ENCODE data around the gene ARSG. TPM values are rescaled to one million over a fixed set of nuclear protein-coding genes. Genes with fewer than 3 reads are reported as not detected.

The ARSG gene
- total and polyA plus RNA-seq, 7 donors: 1.7 to 6.1 (median 2.5) TPM

DNA sequence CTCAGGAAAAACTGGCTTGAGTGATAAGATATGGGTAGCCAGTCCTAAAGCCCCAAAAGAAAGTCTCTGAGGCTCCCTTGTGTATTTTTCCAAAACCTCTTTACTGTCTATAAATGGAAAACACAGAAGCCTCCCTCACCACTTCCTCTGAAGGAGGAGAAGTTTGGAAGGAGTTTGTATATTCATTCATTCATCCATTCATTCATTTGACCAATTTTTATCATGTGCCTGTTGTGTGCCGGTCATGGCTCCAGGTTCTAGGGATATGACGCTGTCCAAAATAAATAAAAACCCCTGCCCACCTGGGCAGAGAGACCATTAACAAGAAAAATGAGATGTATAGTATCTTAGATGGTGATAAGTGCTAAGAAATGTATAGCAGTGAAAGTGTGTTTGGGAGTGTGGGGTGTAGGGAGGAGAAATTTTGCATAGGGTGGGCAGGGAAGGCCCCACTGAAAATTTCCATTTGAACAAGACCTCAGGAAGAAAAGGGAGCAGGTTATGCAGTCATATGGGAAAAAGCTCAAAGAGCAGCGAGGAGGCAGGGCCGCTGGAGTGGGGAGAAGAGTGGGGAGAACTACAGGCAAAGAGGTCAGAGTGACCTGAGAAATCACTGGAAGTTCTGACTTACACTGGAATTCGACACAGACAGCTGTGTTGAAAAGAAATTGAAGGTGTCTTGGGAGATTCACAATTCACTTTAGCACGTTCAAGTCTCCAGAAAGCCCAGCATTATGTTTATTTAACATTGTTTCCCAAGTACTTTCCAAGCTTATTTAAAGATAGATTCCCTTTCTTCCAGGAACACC is 172.1 kb downstream of the ARSG start:
- whole genome bisulfite sequencing, 3 donors: 53 to 58% (median 55%) methylated on average over 6 of the region's 6 CpGs
- Histone ChIP-seq H3K36me3 (ENCODE audit: insufficient read depth in 1 of 2, low read depth in 1 of 2) (no peaks in the 10 kb centered on the region), H3K4me3 (no peak overlapping the region), H3K4me1 (peaks cover 34% of the 10 kb centered on the region), H3K27ac (peak overlapping the region; percentile 98), H3K27me3 (ENCODE audit: insufficient read depth in 3 of 3, low read length in 2 of 3) (no peaks in the 10 kb centered on the region), H3K9me3 (no peaks in the 10 kb centered on the region)
- intact Hi-C loops (cut with DNase I): loop anchor here (2.0 to 10.0 kb wide), 9 partner anchors 27 to 741 kb away; partner anchors contain the start of gene PRKAR1A (in 1 of the 2)
- DNase-seq (no peak), ATAC-seq (no peak)
- TF ChIP-seq CTCF (IDR thresholded peaks at IDR 0.05): no peak

GRCh38 chr17:68468334-68468733 is 177.0 kb downstream of the ARSG start:
- intact Hi-C loops (cut with DNase I): loop anchor here (1.0 to 10.0 kb wide), 3 partner anchors 25 to 289 kb away; no protein-coding TSS in a partner anchor
- no peak for DNase-seq
- H3K4me3 ChIP-seq: no peak overlapping the region
- no peaks in the 10 kb centered on the region for H3K27me3 ChIP-seq (ENCODE audit: insufficient read depth in 3 of 3, low read length in 2 of 3)
- peaks cover 6% of the 10 kb centered on the region for H3K4me1 ChIP-seq
- H3K36me3 ChIP-seq (ENCODE audit: insufficient read depth in 1 of 2, low read depth in 1 of 2): no peaks in the 10 kb centered on the region
- 24 to 38% (median 28%) methylated on average over 5 of the region's 5 CpGs for WGBS, 3 donors
- ATAC-seq: peak; percentile 48 to 83 (median 60)
- peaks cover 9% of the 10 kb centered on the region for H3K9me3 ChIP-seq
- no peak for TF ChIP-seq CTCF (IDR thresholded peaks at IDR 0.05)
- H3K27ac ChIP-seq: peak overlapping the region; percentile 82

DNA sequence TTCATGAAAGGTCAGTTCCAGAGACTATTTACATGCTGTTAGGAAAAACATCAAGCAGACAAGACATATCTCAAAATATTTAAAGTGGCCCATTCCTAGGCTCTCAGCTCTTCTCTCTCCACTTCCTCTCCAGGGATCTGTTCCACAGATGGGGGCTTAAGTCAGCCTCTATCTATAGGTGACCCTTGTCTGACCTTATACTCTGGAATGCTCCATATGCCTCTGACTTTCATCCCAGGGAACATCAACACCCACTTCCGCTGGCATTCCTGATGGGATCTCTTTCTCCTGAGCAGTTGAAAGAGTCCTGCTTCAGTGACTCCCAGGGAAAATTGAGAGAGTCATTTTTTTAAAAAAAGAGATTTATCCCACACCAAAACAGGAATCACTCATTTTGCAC is 177.5 kb downstream of the ARSG start:
- Histone ChIP-seq H3K27me3 (ENCODE audit: insufficient read depth in 3 of 3, low read length in 2 of 3) (no peaks in the 10 kb centered on the region), H3K36me3 (ENCODE audit: insufficient read depth in 1 of 2, low read depth in 1 of 2) (no peaks in the 10 kb centered on the region), H3K9me3 (peaks cover 9% of the 10 kb centered on the region), H3K4me1 (peaks cover 6% of the 10 kb centered on the region), H3K27ac (peak overlapping the region; percentile 82), H3K4me3 (no peak overlapping the region)
- ATAC-seq (peak in 1 of 4 donors; percentile 21), DNase-seq (no peak)
- TF ChIP-seq CTCF (IDR thresholded peaks at IDR 0.05): no peak
- intact Hi-C loops (cut with DNase I): loop anchor here (1.0 to 10.0 kb wide), 3 partner anchors 25 to 289 kb away; no protein-coding TSS in a partner anchor
- 59 to 91% (median 72%) methylated on average over 1 of the region's 1 CpG for WGBS, 3 donors

Other genes with a start within 250 kb of the ARSG start
- gene AMZ2, start 43.5 kb upstream of the ARSG start, total RNA-seq: 100 to 1,000 TPM in 2 of 4 donors, 10 to 100 TPM in 2; 71.6 to 121 (median 91.8) TPM
- 100 to 1,000 TPM in 1 of 3 donors, 10 to 100 TPM in 2; 31.1 to 105 (median 53.6) TPM for gene AMZ2, start 43.5 kb upstream of the ARSG start, polyA plus RNA-seq
- gene SLC16A6, start 368 bp upstream of the ARSG start, total RNA-seq: 10 to 100 TPM in 1 of 4 donors, 1 to 10 TPM in 2, under 1 TPM in 1; 0.82 to 47.7 (median 6.4) TPM
- 10 to 100 TPM in 1 of 3 donors, under 1 TPM in 2; 0.75 to 31.1 (median 0.86) TPM for gene SLC16A6, start 368 bp upstream of the ARSG start, polyA plus RNA-seq
- gene WIPI1, start 166.0 kb downstream of the ARSG start, total RNA-seq: 100 to 1,000 TPM in 2 of 4 donors, 10 to 100 TPM in 2; 80.3 to 197 (median 117) TPM
- 100 to 1,000 TPM; 128 to 152 (median 136) TPM for gene WIPI1, start 166.0 kb downstream of the ARSG start, polyA plus RNA-seq
- 1,000 to 10,000 TPM in 1 of 4 donors, 100 to 1,000 TPM in 3; 304 to 2,295 (median 488) TPM for gene PRKAR1A, start 220.9 kb downstream of the ARSG start, total RNA-seq
- 100 to 1,000 TPM; 145 to 386 (median 171) TPM for gene PRKAR1A, start 220.9 kb downstream of the ARSG start, polyA plus RNA-seq